CD14-positive monocyte (primary cell): ENCODE data around the gene PIEZO2. TPM values are rescaled to one million over a fixed set of nuclear protein-coding genes. Genes with fewer than 3 reads are reported as not detected.

Source experiments
- DNase-seq, 3 donors: peaks; one replicate each; pipeline ENCODE4 v3.0.0-alpha.2; 2011 to 2022
- H2AFZ ChIP-seq: 2 replicates; pipeline ENCODE4 v1.6.0; 2012; ENCODE audit warnings: mild to moderate bottlenecking, low read depth, low read length, inconsistent platforms; ENCODE audit not compliant: insufficient read depth, poor library complexity, severe bottlenecking
- H3K27ac ChIP-seq, 2 donors: 1 replicate in 1 of 2; 2 replicates in 1 of 2; pipeline ENCODE4 v1.5.1; 2012 to 2013; ENCODE audit warnings: low read length in 2 of 2, control low read depth in 1 of 2, inconsistent platforms in 1 of 2, low read depth in 1 of 2, mild to moderate bottlenecking in 1 of 2
- H3K27me3 ChIP-seq, 2 donors: one replicate each; pipeline versions ENCODE4 v1.6.0 to v1.6.1; 2011 to 2013; ENCODE audit warnings: low read length in 2 of 2; ENCODE audit not compliant: control insufficient read depth in 2 of 2, insufficient read depth in 2 of 2
- H3K36me3 ChIP-seq, 2 donors: replicated peaks in 1 of 2; 1 replicate in 1 of 2; 2 replicates in 1 of 2; pipeline versions ENCODE4 v1.5.1 to v1.6.1; 2012 to 2013; ENCODE audit warnings: low read length in 2 of 2, control low read depth in 1 of 2, inconsistent platforms in 1 of 2, mild to moderate bottlenecking in 1 of 2; ENCODE audit not compliant: insufficient read depth in 2 of 2, control insufficient read depth in 1 of 2
- H3K4me1 ChIP-seq, 2 donors: 1 replicate in 1 of 2; 2 replicates in 1 of 2; pipeline versions ENCODE4 v1.5.1 to v1.6.1; 2012 to 2013; ENCODE audit warnings: low read length in 2 of 2, control low read depth in 1 of 2, inconsistent platforms in 1 of 2, mild to moderate bottlenecking in 1 of 2, moderate library complexity in 1 of 2; ENCODE audit not compliant: insufficient read depth in 2 of 2, control insufficient read depth in 1 of 2
- H3K4me2 ChIP-seq: replicated peaks from 2 replicates; pipeline ENCODE3; 2012; ENCODE audit warnings: low read length, moderate library complexity, mild to moderate bottlenecking; ENCODE audit not compliant: poor library complexity, severe bottlenecking; ENCODE audit errors: extremely low read depth
- H3K4me3 ChIP-seq, 3 experiments: fragments of 200-600 bp in 1 of 3; sonication (generic) in 1 of 3; replicated peaks in 1 of 3; 1 replicate in 2 of 3; 2 replicates in 1 of 3; pipeline ENCODE4 v1.5.1; 2011 to 2013; ENCODE audit warnings: low read length in 3 of 3, mild to moderate bottlenecking in 3 of 3, control low read depth in 2 of 3, low read depth in 2 of 3, inconsistent platforms in 1 of 3, moderate library complexity in 1 of 3
- H3K79me2 ChIP-seq: 2 replicates; pipeline ENCODE4 v1.6.0; 2012; ENCODE audit warnings: mild to moderate bottlenecking, control low read depth, inconsistent platforms, low read length, moderate library complexity; ENCODE audit not compliant: insufficient read depth
- H3K9ac ChIP-seq: 2 replicates; pipeline ENCODE4 v1.6.0; 2017; ENCODE audit warnings: low read length, mild to moderate bottlenecking; ENCODE audit not compliant: insufficient read depth, poor library complexity, severe bottlenecking
- H3K9me3 ChIP-seq, 2 donors: replicated peaks in 1 of 2; 1 replicate in 1 of 2; 2 replicates in 1 of 2; pipeline versions ENCODE4 v1.5.1 to v1.6.1; 2012 to 2013; ENCODE audit warnings: low read length in 2 of 2, control low read depth in 1 of 2; ENCODE audit not compliant: control insufficient read depth in 1 of 2, insufficient read depth in 1 of 2
- H4K20me1 ChIP-seq: 2 replicates; pipeline ENCODE4 v1.6.0; 2012; ENCODE audit warnings: mild to moderate bottlenecking, low read length, control low read depth, moderate library complexity; ENCODE audit not compliant: insufficient read depth
- H3K27ac Mint-ChIP-seq, 7 donors: one replicate each; pipeline ENCODE4 v1.8.0; 2020; ENCODE audit warnings: mild to moderate bottlenecking in 7 of 7, mixed read lengths in 7 of 7, moderate library complexity in 6 of 7, inconsistent platforms in 2 of 7
- H3K27me3 Mint-ChIP-seq, 3 donors: one replicate each; pipeline ENCODE4 v1.8.0; 2021 to 2022; ENCODE audit warnings: low read depth in 3 of 3, mild to moderate bottlenecking in 3 of 3, mixed read lengths in 3 of 3, moderate library complexity in 3 of 3, inconsistent platforms in 1 of 3
- H3K36me3 Mint-ChIP-seq, 2 donors: one replicate each; pipeline ENCODE4 v1.8.0; 2020; ENCODE audit warnings: mixed read lengths in 2 of 2, inconsistent platforms in 1 of 2, mild to moderate bottlenecking in 1 of 2
- H3K4me1 Mint-ChIP-seq: one replicate; pipeline ENCODE4 v1.8.0; 2020; ENCODE audit warnings: mild to moderate bottlenecking, mixed read lengths
- H3K4me3 Mint-ChIP-seq, 2 donors: one replicate each; pipeline ENCODE4 v1.8.0; 2020; ENCODE audit warnings: mild to moderate bottlenecking in 2 of 2, mixed read lengths in 2 of 2, moderate library complexity in 1 of 2
- H3K9me3 Mint-ChIP-seq, 7 donors: one replicate each; pipeline ENCODE4 v1.8.0; 2020 to 2022; ENCODE audit warnings: mixed read lengths in 7 of 7, mild to moderate bottlenecking in 6 of 7, moderate library complexity in 6 of 7, inconsistent platforms in 2 of 7
- CTCF ChIP-seq: fragments of 200-600 bp; IDR thresholded peaks from one replicate; pipeline ENCODE4 v1.8.0; 2022; ENCODE audit warnings: antibody characterized with exemption, mild to moderate bottlenecking
- WGBS: methylation state at CpG from one replicate; pipeline ENCODE4 v1.1.5; 2013; ENCODE audit warnings: missing lambda C conversion rate; ENCODE audit not compliant: insufficient coverage; 5-methylcytosine and 5-hydroxymethylcytosine counted together
- intact Hi-C, 2 donors: fragments of 100-400 bp; cut with micrococcal nuclease; formaldehyde crosslinking; loops; one replicate each; pipeline versions ENCODE4 v1.15.0 to v1.15.1; 2023
- polyA plus RNA-seq, 3 donors: library from polyadenylated mRNA; depleted of rRNA in 1 of 3; unstranded in 2 of 3; stranded (reverse) in 1 of 3; fragments of 300-500 nt in 2 of 3; fragments of >200 nt in 1 of 3; fragmentation: Illumina TruSeq in 2 of 3; gene quantifications; 1 replicate in 2 of 3; 2 replicates in 1 of 3; pipeline ENCODE4 v1.2.3, GENCODE V29; 2012 to 2021

Gene PIEZO2
- polyA plus RNA-seq, 3 donors: not detected

GRCh38 chr18:11150271-11150615 is 874 bp upstream of the PIEZO2 start:
- no peak overlapping the region for H3K27ac Mint-ChIP-seq

GRCh38 chr18:11148680-11149440 is 509 bp downstream of the PIEZO2 start:
- Histone ChIP-seq H3K4me3 (peak overlapping the region in 1 of 3 experiments; percentile 61), H2AFZ (peak overlapping the region; percentile 63), H3K36me3 (no peaks in the 10 kb centered on the region), H3K9me3 (peaks cover 0 to 6% of the 10 kb centered on the region in 2 donors), H3K4me2 (peak overlapping the region; percentile 70), H3K27me3 (peaks cover 28 to 55% of the 10 kb centered on the region in 2 donors), H3K4me1 (peaks cover 3 to 17% of the 10 kb centered on the region in 2 donors), H3K79me2 (no peaks in the 10 kb centered on the region), H4K20me1 (no peaks in the 10 kb centered on the region), H3K27ac (no peak overlapping the region), H3K9ac (no peak overlapping the region)
- WGBS: 2% methylated on average over 78 of the region's 86 CpGs
- H3K4me1 Mint-ChIP-seq: peaks cover 18% of the 10 kb centered on the region
- peaks cover 2 to 4% of the 10 kb centered on the region in 2 donors for H3K36me3 Mint-ChIP-seq
- peaks cover 0 to 9% (median 5%) of the 10 kb centered on the region in 7 donors for H3K9me3 Mint-ChIP-seq
- no peak for DNase-seq
- TF ChIP-seq CTCF: no peak
- H3K27ac Mint-ChIP-seq: no peak overlapping the region
- intact Hi-C loops: no loop called here
- peaks cover 40 to 71% (median 51%) of the 10 kb centered on the region in 3 donors for H3K27me3 Mint-ChIP-seq
- H3K4me3 Mint-ChIP-seq: peak overlapping the region; percentile 57 to 83

More at GRCh38 chr18:11150271-11150615, 874 bp upstream of the PIEZO2 start:
- no peak for TF ChIP-seq CTCF
- H3K4me1 ChIP-seq: peaks cover 3 to 17% of the 10 kb centered on the region in 2 donors
- H3K79me2 ChIP-seq: no peaks in the 10 kb centered on the region
- H4K20me1 ChIP-seq: no peaks in the 10 kb centered on the region
- no peak for DNase-seq
- no peak overlapping the region for H3K4me2 ChIP-seq
- no peak overlapping the region for H3K27ac ChIP-seq
- Mint-ChIP-seq H3K4me1 (peaks cover 18% of the 10 kb centered on the region), H3K36me3 (peaks cover 2 to 4% of the 10 kb centered on the region in 2 donors), H3K27me3 (peaks cover 38 to 69% (median 50%) of the 10 kb centered on the region in 3 donors), H3K4me3 (peak overlapping the region; percentile 32 to 83), H3K9me3 (peaks cover 0 to 9% (median 5%) of the 10 kb centered on the region in 7 donors)
- H2AFZ ChIP-seq: peak overlapping the region; percentile 63
- H3K9me3 ChIP-seq: peaks cover 0 to 6% of the 10 kb centered on the region in 2 donors
- WGBS: 88% methylated on average over 4 of the region's 5 CpGs
- no peak overlapping the region for H3K9ac ChIP-seq
- no peaks in the 10 kb centered on the region for H3K36me3 ChIP-seq
- intact Hi-C loops: loop anchor here (5.0 kb wide), 1 partner anchor 588 kb away; no protein-coding TSS in a partner anchor
- H3K4me3 ChIP-seq: no peak overlapping the region
- peaks cover 28 to 54% of the 10 kb centered on the region in 2 donors for H3K27me3 ChIP-seq
